Astrocyte of the spinal cord (primary cell): Measurements from ENCODE around the gene PCSK6.

ENCODE experiments used
- DNase-seq: peaks from one replicate; pipeline ENCODE4 v3.0.0; 2011; ENCODE audit warnings: low read depth, low spot score
- H3K4me3 ChIP-seq: 2 replicates; pipeline ENCODE4 v1.5.1; 2011; ENCODE audit warnings: low read depth, mild to moderate bottlenecking, low read length, moderate library complexity
- CTCF ChIP-seq: IDR thresholded peaks from 2 replicates; pipeline ENCODE4 v1.5.1; 2012; ENCODE audit warnings: low read depth, mild to moderate bottlenecking, low read length, inconsistent platforms
- in situ Hi-C: cut with HindIII; loops from 2 replicates; pipeline ENCODE4 v1.10.0; 2017; ENCODE audit warnings: low sequenced_read_pairs

Gene PCSK6

GRCh38 chr15:101431748-101432147 lies 57.8 kb downstream of the PCSK6 start:
- DNase-seq, result no peak
- in situ Hi-C loops, result no loop called here
- TF ChIP-seq CTCF, result no peak
- no peak overlapping the region for H3K4me3 ChIP-seq

- in situ Hi-C loops, result no loop called here
- H3K4me3 ChIP-seq, result no peak overlapping the region
- no peak for DNase-seq
- TF ChIP-seq CTCF, result no peak
Observed at GRCh38 chr15:101431301-101431700, 58.2 kb downstream of the PCSK6 start.

- no peak overlapping the region for H3K4me3 ChIP-seq
- no peak for TF ChIP-seq CTCF
- DNase-seq, result no peak
- in situ Hi-C loops, result no loop called here
Observed at GRCh38 chr15:101429646-101430045, 59.9 kb downstream of the PCSK6 start.

- H3K4me3 ChIP-seq, result no peak overlapping the region
- DNase-seq, result no peak
- in situ Hi-C loops, result no loop called here
- no peak for TF ChIP-seq CTCF
Observed at GRCh38 chr15:101429191-101429590, 60.3 kb downstream of the PCSK6 start.

- TF ChIP-seq CTCF, result no peak
- no peak overlapping the region for H3K4me3 ChIP-seq
- no peak for DNase-seq
- in situ Hi-C loops, result no loop called here
Observed at GRCh38 chr15:101428758-101429157, 60.7 kb downstream of the PCSK6 start.

GRCh38 chr15:101427606-101428487 lies 61.7 kb downstream of the PCSK6 start:
- no peak for DNase-seq
- TF ChIP-seq CTCF, result no peak
- in situ Hi-C loops, result no loop called here
- H3K4me3 ChIP-seq, result no peak overlapping the region
